DND-41 (cell line): ENCODE measurements around the gene OSBPL10.

Experiments
- ATAC-seq: fragments of 200-7000 bp; cut with Tn5 transposase; 3 replicates; pipeline ENCODE4 v1.9.1; 2021; ENCODE audit warnings: low read depth; ENCODE audit not compliant: insufficient read depth
- DNase-seq: peaks from one replicate; pipeline ENCODE4 v3.0.0-alpha.2; 2020
- H2AFZ ChIP-seq: 2 replicates; pipeline ENCODE4 v1.6.0; 2012; ENCODE audit warnings: low read depth, low read length
- H3K27ac ChIP-seq: 2 replicates; pipeline ENCODE4 v1.5.1; 2012; ENCODE audit warnings: low read length, inconsistent platforms
- H3K27me3 ChIP-seq: fragments of 200-600 bp; sonication (generic); 2 replicates; pipeline ENCODE4 v1.6.0; 2012; ENCODE audit warnings: low read length, mild to moderate bottlenecking, inconsistent platforms; ENCODE audit not compliant: insufficient read depth, poor library complexity
- H3K36me3 ChIP-seq: 2 replicates; pipeline ENCODE4 v1.5.1; 2012; ENCODE audit warnings: low read length, inconsistent platforms; ENCODE audit not compliant: insufficient read depth
- H3K4me1 ChIP-seq: 2 replicates; pipeline ENCODE4 v1.5.1; 2012; ENCODE audit warnings: mild to moderate bottlenecking, low read length; ENCODE audit not compliant: insufficient read depth
- H3K4me2 ChIP-seq: 2 replicates; pipeline ENCODE4 v1.6.0; 2012; ENCODE audit warnings: mild to moderate bottlenecking, moderate library complexity, low read length, inconsistent platforms; ENCODE audit not compliant: insufficient read depth
- H3K4me3 ChIP-seq, 2 experiments: fragments of 200-600 bp in 1 of 2; shearing (Covaris generic) in 1 of 2; 2 replicates each; pipeline ENCODE4 v1.5.1; 2012 to 2016; ENCODE audit warnings: inconsistent platforms in 2 of 2, low read length in 2 of 2, mild to moderate bottlenecking in 2 of 2, low read depth in 1 of 2, moderate library complexity in 1 of 2
- H3K79me2 ChIP-seq: 2 replicates; pipeline ENCODE4 v1.6.0; 2012; ENCODE audit warnings: low read length, inconsistent platforms; ENCODE audit not compliant: insufficient read depth
- H3K9ac ChIP-seq: 2 replicates; pipeline ENCODE4 v1.6.0; 2012; ENCODE audit warnings: low read depth, mild to moderate bottlenecking, inconsistent platforms, low read length, moderate library complexity
- H3K9me3 ChIP-seq: 2 replicates; pipeline ENCODE4 v1.5.1; 2012; ENCODE audit warnings: low read length, moderate library complexity, mild to moderate bottlenecking, inconsistent platforms; ENCODE audit not compliant: insufficient read depth, severe bottlenecking
- H4K20me1 ChIP-seq: 2 replicates; pipeline ENCODE4 v1.6.0; 2012; ENCODE audit warnings: low read length; ENCODE audit not compliant: insufficient read depth
- EZH2 ChIP-seq: IDR thresholded peaks from 3 replicates; pipeline ENCODE4 v1.6.1; 2012; ENCODE audit warnings: borderline replicate concordance, low read depth, mild to moderate bottlenecking, moderate library complexity, low read length, inconsistent platforms; ENCODE audit not compliant: severe bottlenecking
- TF ChIP-seq, protein P1 (sequence below): IDR thresholded peaks from 2 replicates; pipeline ENCODE4 v1.5.1; 2012; ENCODE audit warnings: borderline replicate concordance, low read length, moderate library complexity, mild to moderate bottlenecking; ENCODE audit not compliant: poor library complexity, severe bottlenecking; ENCODE audit errors: extremely low read depth

Gene OSBPL10

DNA sequence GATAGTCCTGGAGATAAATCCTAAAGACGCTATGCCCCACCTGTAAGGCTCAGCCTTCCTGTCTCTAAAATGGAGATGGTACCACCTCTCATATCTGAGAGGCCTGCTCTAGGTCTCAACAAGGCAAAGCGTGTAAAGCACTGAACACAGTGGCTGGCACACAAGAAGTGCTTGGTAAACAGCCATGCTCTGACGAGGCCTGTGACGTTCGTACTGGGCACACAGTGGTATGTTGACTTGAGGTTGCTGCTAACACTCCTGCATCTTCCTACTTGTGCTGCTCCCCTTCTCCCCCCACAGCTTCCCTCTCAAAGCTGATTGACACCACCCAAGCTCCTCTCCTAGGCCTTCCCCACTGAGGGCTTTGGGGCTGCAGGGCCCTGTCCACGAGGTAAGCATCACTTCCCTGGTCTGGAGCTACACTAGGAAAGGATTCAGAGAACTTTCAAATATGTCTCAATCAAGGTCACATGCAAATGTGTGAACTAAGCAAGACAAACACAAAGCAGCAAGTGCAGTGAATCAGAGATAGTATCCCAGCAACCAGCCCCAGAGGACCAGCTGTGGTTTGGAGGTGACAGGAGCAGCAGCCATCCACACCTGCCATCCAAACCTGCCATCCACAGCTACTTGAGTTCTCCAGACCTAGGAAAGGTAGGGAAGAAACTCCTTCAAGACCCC, 270.8 kb downstream of the OSBPL10 start:
- H3K9ac ChIP-seq, result no peak overlapping the region
- no peak overlapping the region for H2AFZ ChIP-seq
- no peak overlapping the region for H3K4me3 ChIP-seq
- H3K79me2 ChIP-seq, result no peaks in the 10 kb centered on the region
- H3K4me1 ChIP-seq, result no peaks in the 10 kb centered on the region
- no peaks in the 10 kb centered on the region for H3K36me3 ChIP-seq
- no peak for ATAC-seq
- no peak overlapping the region for H3K27ac ChIP-seq
- H4K20me1 ChIP-seq, result no peaks in the 10 kb centered on the region
- DNase-seq, result no peak
- no peak overlapping the region for H3K4me2 ChIP-seq
- H3K27me3 ChIP-seq, result no peaks in the 10 kb centered on the region
- TF ChIP-seq, protein P1, sequence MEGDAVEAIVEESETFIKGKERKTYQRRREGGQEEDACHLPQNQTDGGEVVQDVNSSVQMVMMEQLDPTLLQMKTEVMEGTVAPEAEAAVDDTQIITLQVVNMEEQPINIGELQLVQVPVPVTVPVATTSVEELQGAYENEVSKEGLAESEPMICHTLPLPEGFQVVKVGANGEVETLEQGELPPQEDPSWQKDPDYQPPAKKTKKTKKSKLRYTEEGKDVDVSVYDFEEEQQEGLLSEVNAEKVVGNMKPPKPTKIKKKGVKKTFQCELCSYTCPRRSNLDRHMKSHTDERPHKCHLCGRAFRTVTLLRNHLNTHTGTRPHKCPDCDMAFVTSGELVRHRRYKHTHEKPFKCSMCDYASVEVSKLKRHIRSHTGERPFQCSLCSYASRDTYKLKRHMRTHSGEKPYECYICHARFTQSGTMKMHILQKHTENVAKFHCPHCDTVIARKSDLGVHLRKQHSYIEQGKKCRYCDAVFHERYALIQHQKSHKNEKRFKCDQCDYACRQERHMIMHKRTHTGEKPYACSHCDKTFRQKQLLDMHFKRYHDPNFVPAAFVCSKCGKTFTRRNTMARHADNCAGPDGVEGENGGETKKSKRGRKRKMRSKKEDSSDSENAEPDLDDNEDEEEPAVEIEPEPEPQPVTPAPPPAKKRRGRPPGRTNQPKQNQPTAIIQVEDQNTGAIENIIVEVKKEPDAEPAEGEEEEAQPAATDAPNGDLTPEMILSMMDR, result no peak
- TF ChIP-seq EZH2, result no peak
- no peaks in the 10 kb centered on the region for H3K9me3 ChIP-seq

DNA sequence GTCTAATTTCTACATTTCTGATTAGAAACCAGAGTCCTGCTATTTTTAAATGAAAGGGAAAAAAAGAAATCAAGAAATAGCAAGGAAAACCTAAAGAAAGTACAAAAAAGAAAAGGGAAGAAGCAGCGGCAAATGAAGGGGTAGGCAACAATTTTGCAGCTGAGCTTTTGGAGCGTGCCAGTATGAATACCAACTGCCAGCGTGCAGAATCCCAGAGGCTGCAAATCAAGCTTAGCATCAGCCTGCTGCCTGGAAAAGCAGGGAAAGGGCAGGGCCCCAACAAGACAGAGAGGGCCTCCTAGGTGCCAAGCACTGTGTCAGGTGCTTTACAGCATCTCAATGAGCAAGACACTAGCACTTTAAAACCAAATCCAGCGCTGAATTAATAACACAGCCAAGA, 271.5 kb downstream of the OSBPL10 start:
- Histone ChIP-seq H3K79me2 (no peaks in the 10 kb centered on the region), H3K36me3 (no peaks in the 10 kb centered on the region), H3K9ac (no peak overlapping the region), H3K27me3 (no peaks in the 10 kb centered on the region), H3K4me2 (no peak overlapping the region), H2AFZ (no peak overlapping the region), H3K27ac (no peak overlapping the region), H3K9me3 (no peaks in the 10 kb centered on the region), H3K4me1 (no peaks in the 10 kb centered on the region), H3K4me3 (no peak overlapping the region), H4K20me1 (no peaks in the 10 kb centered on the region)
- ATAC-seq, result no peak
- TF ChIP-seq EZH2, result no peak
- TF ChIP-seq, protein P1, result no peak
- no peak for DNase-seq

DNA sequence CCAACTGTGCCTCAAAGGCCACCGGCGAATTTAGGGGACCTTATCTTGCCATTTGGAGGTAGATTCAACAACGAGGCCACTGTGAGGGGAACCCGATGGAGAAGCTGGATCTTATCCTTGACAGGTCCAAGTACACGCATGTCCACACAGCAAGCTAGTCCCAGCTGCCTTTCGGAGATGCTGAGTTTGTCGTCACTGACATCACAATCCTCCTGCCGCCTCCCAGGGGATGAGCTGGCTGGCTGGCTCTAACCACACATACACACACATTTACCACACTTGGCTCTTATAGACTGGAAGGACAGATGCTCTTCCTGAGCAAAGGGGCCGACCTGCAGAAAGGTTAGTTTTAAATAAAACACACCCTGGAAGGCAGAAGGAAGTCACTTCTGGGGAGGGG, 272.1 kb downstream of the OSBPL10 start:
- TF ChIP-seq, protein P1, result no peak
- no peak for TF ChIP-seq EZH2
- no peak overlapping the region for H3K4me3 ChIP-seq
- H3K9ac ChIP-seq, result no peak overlapping the region
- H4K20me1 ChIP-seq, result no peaks in the 10 kb centered on the region
- no peaks in the 10 kb centered on the region for H3K4me1 ChIP-seq
- no peaks in the 10 kb centered on the region for H3K36me3 ChIP-seq
- DNase-seq (no peak), ATAC-seq (no peak)
- no peak overlapping the region for H3K4me2 ChIP-seq
- H3K9me3 ChIP-seq, result no peaks in the 10 kb centered on the region
- no peak overlapping the region for H3K27ac ChIP-seq
- no peak overlapping the region for H2AFZ ChIP-seq
- H3K27me3 ChIP-seq, result no peaks in the 10 kb centered on the region
- no peaks in the 10 kb centered on the region for H3K79me2 ChIP-seq

DNA sequence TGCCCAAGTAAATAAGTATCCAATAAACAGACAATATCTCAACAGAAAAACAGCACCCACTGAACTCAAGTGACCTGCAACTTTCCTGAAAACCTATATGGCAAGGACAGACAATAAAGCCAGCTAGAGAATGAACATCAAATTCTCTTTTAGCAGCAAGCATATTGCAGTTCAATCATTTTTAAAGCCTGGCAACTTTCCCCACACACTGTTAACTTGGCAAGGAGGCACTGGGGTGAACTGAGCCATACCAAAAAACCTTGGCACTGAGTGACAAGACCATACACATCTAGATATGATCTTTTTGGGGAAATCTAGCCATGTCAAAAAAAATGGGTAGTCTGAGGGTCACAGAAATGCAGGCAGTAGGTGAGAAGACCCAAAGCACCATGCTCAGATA, 273.8 kb downstream of the OSBPL10 start:
- Histone ChIP-seq H3K4me3 (no peak overlapping the region), H2AFZ (no peak overlapping the region), H3K9ac (no peak overlapping the region), H3K27me3 (no peaks in the 10 kb centered on the region), H3K36me3 (no peaks in the 10 kb centered on the region), H4K20me1 (no peaks in the 10 kb centered on the region), H3K4me1 (no peaks in the 10 kb centered on the region), H3K27ac (no peak overlapping the region), H3K4me2 (no peak overlapping the region), H3K9me3 (no peaks in the 10 kb centered on the region), H3K79me2 (no peaks in the 10 kb centered on the region)
- DNase-seq (no peak), ATAC-seq (no peak)
- TF ChIP-seq, protein P1, result no peak
- TF ChIP-seq EZH2, result no peak
